ENCODE results near the gene CTNS. TPM values are rescaled to one million over a fixed set of nuclear protein-coding genes. Genes with fewer than 3 reads are reported as not detected.

Gene CTNS
- polyA plus RNA-seq (ENCODE audit: insufficient read length): 10.4 TPM

GRCh38 chr17:3636154-3636907 lies at the start of gene CTNS, which contains the start of gene SHPK:
Gene CTNS (plus strand): TSS chr17:3636760. CDS start chr17:3640207, 3,447 bp downstream.
Gene SHPK (minus strand): TSS chr17:3636250. CDS start chr17:3636219, 31 bp downstream.
- DNase-seq: peak; percentile 95

DNA sequence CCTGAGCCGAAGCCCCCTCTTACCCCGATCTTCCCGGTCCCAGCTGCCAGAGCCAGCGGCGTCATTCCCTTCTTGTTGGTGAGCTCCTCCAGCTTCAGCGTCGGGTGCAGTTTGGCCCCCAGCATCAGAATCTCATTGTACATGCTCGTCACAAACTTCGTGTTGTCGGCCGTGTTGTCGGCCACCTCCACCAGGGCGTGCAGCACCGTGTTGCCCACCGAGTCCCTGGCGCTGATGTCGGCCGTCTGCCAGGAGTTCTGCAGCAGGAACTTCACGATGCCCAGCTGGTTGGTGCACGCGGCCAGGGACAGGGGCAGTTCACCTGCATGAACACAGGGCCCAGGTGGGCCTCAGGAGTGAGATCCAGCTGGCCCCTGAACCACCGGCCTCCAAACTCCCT lies 46.8 kb upstream of the CTNS start:
- DNase-seq: no peak

DNA sequence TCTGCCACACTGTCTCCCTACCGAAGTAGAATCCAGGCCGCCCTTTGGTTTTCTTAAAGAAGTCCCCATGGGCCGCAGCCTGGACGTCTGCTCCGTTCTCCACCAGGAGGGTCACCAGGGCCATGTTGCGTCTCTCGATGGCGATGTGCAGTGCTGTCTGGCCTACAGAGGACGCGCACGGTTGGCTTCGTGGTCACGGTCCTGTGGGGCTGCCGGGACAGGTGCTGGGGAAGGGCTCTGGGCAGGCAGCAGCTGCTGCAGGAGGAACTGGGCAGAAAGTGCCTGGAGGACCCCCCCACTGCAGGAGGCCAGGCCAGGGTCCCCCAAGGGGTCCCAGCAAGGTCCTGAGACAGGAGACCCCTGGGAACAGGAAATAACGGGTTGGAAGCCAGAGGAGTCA lies 46.3 kb upstream of the CTNS start:
- no peak for DNase-seq

DNA sequence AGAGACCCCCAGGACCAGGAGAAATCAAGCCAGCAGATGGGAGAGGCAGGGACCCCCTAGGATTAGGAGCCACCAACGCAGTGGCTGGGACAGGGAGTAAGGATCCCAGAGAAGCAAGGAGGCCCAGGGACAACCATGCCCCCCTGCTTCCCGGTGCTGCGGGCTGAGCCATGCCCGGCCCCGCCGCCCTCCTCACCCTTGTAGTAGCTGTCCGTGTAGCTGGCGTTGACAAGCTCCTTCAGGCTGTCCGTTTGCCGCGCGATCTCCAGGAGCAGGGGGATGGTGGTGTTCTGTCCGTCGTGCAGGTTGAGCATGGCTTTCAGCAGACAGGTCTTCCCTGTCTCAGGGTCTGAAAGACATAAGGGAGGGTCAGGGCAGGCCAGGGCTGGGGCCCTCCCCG lies 45.8 kb upstream of the CTNS start:
- no peak for DNase-seq

- no peak for DNase-seq
These were observed 44.2 kb upstream of the CTNS start for GRCh38 chr17:3592216-3592860.

DNA sequence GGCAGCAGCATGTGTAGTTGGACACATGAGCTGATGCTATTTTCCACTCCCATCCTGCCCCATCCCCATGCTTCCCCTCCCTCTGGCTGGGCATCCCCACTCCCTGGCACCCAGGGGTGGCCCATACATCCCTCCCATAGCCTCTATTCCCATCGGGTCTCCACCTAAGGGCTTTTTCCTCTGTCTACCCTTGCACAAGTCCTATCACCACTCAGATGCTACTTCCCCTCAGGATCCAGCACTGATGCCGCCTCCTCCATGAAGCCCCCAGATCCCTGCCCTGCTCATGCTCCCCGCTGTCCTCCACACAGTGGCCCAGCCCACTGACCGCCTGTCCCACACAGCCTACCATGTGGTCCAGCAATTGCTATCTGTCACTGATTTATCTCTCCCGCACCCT lies 43.2 kb upstream of the CTNS start:
- no peak for DNase-seq

- peak; percentile 21 for DNase-seq
These were observed 42.3 kb upstream of the CTNS start for GRCh38 chr17:3594051-3594800.

DNA sequence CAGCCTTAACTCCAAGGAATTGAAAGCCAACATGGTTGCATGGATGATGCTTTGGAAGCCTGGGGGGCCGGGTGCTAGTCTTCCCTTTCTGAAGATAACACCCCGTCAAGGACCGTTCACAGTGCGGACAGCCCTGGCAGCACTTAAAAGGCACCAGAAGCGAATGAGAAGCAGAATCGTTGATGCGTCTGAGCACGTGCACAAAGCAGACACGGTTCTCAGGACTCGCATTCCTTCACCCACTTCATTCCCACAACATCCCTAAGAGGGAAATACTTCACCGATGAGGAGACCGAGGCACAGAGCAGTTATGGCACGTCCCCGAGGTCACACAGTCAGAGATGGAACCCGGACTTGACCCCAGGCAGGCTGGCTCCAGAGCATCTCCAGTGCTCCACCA lies 41.6 kb upstream of the CTNS start:
- DNase-seq: no peak

DNA sequence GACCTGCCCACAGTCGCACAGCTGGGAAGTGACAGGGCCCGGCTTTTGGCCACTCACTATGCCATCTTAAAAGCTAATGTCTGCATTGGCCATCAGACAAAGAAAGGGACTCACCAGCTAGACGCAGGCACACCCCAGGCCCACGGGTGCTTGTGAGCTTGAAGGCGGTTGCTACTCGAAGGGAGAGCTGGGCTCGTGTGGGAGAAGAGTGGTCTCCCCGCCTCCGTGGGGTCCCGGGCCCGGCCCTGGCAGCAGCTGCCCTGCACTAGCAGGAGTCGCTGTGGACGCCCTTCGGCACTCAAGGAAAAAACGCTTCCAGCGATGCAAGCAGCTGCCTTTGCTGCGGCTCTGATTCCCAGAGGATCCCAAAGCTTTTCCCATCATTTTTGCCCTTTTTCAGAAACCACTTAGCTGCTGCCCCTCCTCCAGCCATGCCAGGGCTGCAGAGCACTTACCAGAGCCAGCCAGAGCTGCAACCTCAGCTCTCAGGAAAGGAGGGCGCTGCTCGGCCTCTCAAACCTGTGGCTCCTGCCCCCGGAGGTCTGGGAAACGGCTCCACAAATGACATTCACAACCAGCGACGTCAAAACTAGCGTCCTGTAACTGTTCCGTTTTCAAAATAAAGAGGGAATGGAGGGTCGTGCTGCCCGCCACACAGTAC lies 39.6 kb upstream of the CTNS start:
- no peak for DNase-seq

GRCh38 chr17:3598078-3598477 lies 38.5 kb upstream of the CTNS start:
- DNase-seq: no peak

DNA sequence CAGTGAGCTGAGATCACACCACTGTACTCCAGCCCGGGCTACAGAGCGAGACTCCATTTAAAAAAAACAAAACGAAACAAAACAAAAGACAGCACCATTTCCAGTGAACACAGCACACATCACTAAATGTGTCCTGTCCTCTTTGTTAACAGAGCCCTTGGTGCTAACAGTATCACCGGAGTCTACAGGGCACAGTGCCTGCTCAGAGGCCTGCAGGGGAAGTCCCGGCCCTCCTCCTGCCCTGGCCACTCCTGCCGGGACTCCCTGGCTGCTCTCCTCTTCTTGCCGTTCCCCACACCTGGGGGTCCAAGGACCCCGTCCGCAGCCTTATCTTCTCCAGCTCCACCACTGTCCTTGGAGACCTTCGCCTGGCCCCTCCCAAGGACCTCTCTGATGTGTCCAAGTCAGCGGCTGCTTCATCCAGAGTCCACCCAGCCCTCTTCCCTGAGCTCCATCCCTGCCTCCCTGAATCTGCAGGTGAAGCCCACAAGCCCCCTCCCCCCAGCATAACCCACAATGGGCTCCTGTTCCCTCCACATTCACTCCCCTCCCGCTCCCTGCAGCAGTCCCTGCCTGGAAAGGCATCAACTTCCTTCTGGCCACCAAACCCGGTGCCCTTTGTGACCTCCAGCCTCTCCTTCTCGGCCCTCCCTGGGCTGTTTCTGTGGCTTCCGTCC lies 35.9 kb upstream of the CTNS start:
- no peak for DNase-seq

- DNase-seq: no peak
These were observed 34.1 kb upstream of the CTNS start for GRCh38 chr17:3602499-3602898.

DNA sequence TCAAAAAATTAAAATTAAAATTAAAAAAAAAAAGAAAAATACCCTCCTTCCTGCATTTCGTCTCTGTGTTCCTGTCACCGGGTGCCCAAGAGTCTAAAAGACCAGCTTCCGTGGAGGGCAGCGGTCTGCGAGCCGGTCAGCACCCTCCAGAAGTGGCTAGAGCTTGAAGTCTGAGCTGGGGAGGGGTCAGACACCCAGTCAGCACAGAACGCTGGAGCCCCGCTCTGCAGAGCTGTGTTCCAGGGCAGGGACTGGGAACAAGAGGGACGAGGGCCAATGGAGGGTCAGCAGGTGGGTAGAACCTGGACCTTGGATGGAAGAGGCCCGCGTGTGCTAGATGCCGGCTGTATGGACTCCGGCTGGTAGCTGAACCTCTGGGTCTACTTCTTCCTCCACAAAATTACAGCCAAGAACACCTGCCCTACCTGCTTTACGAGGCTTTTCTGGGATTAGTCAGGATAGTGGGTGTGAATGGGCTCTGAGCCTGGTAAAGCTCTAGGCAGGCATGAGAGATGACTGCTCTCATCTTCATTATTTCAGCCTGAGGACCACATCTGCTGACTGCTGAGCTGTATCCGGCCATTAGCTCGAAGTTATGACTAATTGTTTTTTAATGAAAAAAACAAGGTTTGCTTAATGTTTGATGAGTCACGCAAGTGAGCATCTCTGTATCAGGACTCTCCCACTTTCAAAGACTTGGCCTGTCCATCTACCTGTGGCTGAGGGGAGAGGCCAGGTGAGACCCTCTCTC lies 33.3 kb upstream of the CTNS start:
- DNase-seq: no peak

GRCh38 chr17:3603870-3604259 lies 32.7 kb upstream of the CTNS start:
- no peak for DNase-seq

- no peak for DNase-seq
These were observed 26.9 kb upstream of the CTNS start for GRCh38 chr17:3609689-3610088.

- DNase-seq: no peak
These were observed 26.0 kb upstream of the CTNS start for GRCh38 chr17:3610523-3610922.

- no peak for DNase-seq
These were observed 23.4 kb upstream of the CTNS start for GRCh38 chr17:3613124-3613523.

- no peak for DNase-seq
These were observed 21.2 kb upstream of the CTNS start for GRCh38 chr17:3615160-3615870.

DNA sequence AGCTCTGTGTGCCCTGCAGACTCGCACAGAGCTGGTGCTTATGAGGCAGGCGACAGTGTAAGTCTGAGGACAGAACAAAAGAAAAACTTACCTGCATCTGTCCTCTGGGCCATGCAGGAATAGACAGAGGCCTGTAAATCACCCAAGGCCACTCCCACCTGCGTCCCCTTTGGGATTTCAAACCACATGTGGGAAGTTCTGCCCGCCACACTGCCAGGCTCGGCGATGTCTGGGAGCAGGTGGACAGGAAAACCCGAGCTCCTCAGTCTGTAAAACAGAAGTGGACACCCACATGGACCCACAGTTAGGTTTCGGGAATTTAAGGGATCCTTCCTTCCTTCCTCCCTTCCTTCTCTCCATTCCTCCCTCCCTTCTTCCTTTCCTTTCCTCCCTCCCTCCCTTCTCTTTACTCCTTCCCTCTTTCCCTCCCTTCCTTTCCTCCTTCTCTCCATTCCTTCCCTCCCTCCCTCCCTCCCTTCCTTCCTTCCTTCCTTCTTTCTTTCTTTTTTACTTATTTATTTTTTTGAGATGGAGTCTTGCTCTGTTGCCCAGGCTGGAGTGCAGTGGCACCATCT lies 15.3 kb upstream of the CTNS start:
- no peak for DNase-seq

- DNase-seq: no peak
These were observed 13.5 kb upstream of the CTNS start for GRCh38 chr17:3622977-3623594.

Measured in hindlimb muscle (tissue), 1 donor.